ENCODE data around the gene SOCS4.

The SOCS4 gene

DNA sequence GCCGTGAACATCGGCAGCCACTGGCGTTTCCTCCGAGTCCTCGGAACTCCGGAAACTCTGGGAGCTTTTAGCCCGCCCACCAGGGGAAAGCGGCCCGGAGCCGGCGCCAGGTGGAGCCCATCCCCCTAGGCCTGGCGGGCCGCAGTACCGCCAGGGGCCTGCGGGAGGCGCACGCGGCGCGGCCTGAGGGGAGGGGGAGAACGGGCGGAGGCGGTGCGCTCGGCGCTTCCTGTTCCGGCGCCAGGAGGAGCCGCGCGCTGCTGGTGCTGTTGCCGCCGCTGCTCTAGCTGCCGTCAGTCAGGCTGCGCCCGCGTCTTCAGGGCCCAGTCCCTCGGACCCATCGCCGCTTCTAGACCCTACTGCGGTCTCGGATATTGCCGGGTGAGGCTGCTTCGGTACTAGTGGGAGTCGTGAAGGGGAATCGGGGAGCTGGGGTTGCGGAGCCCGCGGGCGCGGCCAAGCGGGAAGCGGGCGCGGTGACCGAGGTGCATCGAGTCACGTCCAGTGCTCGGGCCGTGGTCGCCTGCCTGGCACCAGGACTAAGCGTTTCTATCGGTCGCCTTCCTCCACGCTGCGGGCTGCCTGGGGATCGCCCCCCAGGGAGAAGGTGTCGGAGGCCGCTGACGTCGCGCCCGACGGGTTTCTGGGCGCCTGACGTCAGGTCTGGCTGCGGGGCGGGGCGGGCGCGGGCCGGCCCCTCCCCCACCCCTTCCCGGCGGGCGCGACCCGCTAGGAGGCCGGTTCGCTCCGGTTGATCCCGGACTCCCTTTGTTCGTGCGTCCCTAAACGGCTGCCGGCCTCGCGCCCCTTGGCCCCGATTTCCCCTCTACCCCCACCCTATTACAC, 24.6 kb downstream of the SOCS4 start, which contains the start of gene MAPK1IP1L:
MAPK1IP1L (plus strand) TSS at position 225 of the 846 bp plus-strand sequence. CDS start 10,037 bp downstream, outside the sequence.
- DNase-seq (ENCODE audit: low read depth) = peak; percentile 63
- TF ChIP-seq CTCF (conservative IDR thresholded peaks at IDR 0.05; ENCODE audit: low read depth, low read length) = peak; percentile 88
- H3K4me3 ChIP-seq (ENCODE audit: low read length) = peak within 1 kb of the TSS; percentile 94

- peak overlapping the region; percentile 94 for H3K4me3 ChIP-seq (ENCODE audit: low read length)
- no peak for TF ChIP-seq CTCF (conservative IDR thresholded peaks at IDR 0.05; ENCODE audit: low read depth, low read length)
- no peak for DNase-seq (ENCODE audit: low read depth)
Observed at GRCh38 chr14:55052269-55052930, 25.4 kb downstream of the SOCS4 start.

GRCh38 chr14:55053018-55053417, 26.0 kb downstream of the SOCS4 start:
- no peak for TF ChIP-seq CTCF (conservative IDR thresholded peaks at IDR 0.05; ENCODE audit: low read depth, low read length)
- peak overlapping the region; percentile 94 for H3K4me3 ChIP-seq (ENCODE audit: low read length)
- no peak for DNase-seq (ENCODE audit: low read depth)

- TF ChIP-seq CTCF (conservative IDR thresholded peaks at IDR 0.05; ENCODE audit: low read depth, low read length) = no peak
- H3K4me3 ChIP-seq (ENCODE audit: low read length) = peak overlapping the region; percentile 94
- no peak for DNase-seq (ENCODE audit: low read depth)
Observed at GRCh38 chr14:55053500-55053899, 26.5 kb downstream of the SOCS4 start.

GRCh38 chr14:55054098-55054497, 27.1 kb downstream of the SOCS4 start:
- no peak for DNase-seq (ENCODE audit: low read depth)
- no peak for TF ChIP-seq CTCF (conservative IDR thresholded peaks at IDR 0.05; ENCODE audit: low read depth, low read length)
- H3K4me3 ChIP-seq (ENCODE audit: low read length) = no peak overlapping the region

DNA sequence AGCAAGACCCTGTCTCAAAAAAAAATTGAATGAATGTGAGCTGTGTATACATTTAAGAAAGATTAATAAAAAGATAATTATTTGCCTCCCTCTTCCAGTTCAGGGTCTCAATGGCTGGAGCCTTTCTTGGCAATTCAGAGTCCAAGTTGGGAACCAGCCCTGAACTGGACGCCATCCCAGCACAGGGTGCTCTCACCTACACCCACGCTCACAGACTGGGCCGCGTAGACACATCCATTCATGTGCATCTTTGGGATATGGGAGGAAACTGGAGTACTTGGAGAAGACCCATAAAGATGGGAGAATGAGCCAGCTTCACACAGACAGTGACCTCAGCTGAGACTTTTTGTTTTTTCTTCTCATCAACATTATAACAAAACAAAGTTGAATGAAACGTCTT, 30.9 kb downstream of the SOCS4 start:
- DNase-seq (ENCODE audit: low read depth) = no peak
- no peak for TF ChIP-seq CTCF (conservative IDR thresholded peaks at IDR 0.05; ENCODE audit: low read depth, low read length)
- no peak overlapping the region for H3K4me3 ChIP-seq (ENCODE audit: low read length)
